PC-9 (cell line): Measurements from ENCODE around the gene HMMR. TPM values are rescaled to one million over a fixed set of nuclear protein-coding genes. Genes with fewer than 3 reads are reported as not detected.

Experiments
- BruUV-seq: library from RNA; stranded (reverse); fragments of 400-500 nt; replicated peaks from 2 replicates; lab custom pipeline; 2021; lab: Mats Ljungman, UMichigan
- CTCF ChIA-PET: fragments of 300-600 bp; sonication (Branson Sonifier 250); formaldehyde crosslinking; loops from one replicate; lab custom pipeline; 2022; ENCODE audit warnings: antibody characterized with exemption; lab: Charles Lee
- POLR2A ChIA-PET: fragments of 300-600 bp; sonication (Branson Sonifier 250); formaldehyde crosslinking; loops from one replicate; lab custom pipeline; 2022; ENCODE audit warnings: antibody characterized with exemption; ENCODE audit not compliant: unreplicated experiment; lab: Charles Lee
- DNase-seq, 2 experiments: peaks; one replicate each; pipeline versions ENCODE4 v3.0.0 to v3.0.0-alpha.2; 2015 to 2022; ENCODE audit warnings: mixed read lengths in 1 of 2
- H2AFZ ChIP-seq: fragments of 200-600 bp; sonication (generic); 2 replicates; pipeline ENCODE4 v1.8.1; 2017; ENCODE audit warnings: antibody characterized with exemption
- H3F3A ChIP-seq: fragments of 200-600 bp; sonication (generic); 2 replicates; pipeline ENCODE4 v1.8.1; 2017; ENCODE audit warnings: antibody characterized with exemption, mild to moderate bottlenecking, low read depth; ENCODE audit not compliant: insufficient read depth
- H3K27ac ChIP-seq: fragments of 200-600 bp; sonication (generic); 2 replicates; pipeline ENCODE4 v1.6.1; 2016; ENCODE audit warnings: mixed run types
- H3K27me3 ChIP-seq: fragments of 200-600 bp; sonication (generic); 2 replicates; pipeline ENCODE4 v1.6.1; 2016; ENCODE audit warnings: low read depth, mixed run types; ENCODE audit not compliant: insufficient read depth
- H3K36me3 ChIP-seq: fragments of 200-600 bp; sonication (generic); 2 replicates; pipeline ENCODE4 v1.6.1; 2016; ENCODE audit warnings: low read depth, mixed run types
- H3K4me1 ChIP-seq: fragments of 200-600 bp; sonication (generic); replicated peaks from 2 replicates; pipeline ENCODE4 v1.6.1; 2016; ENCODE audit warnings: mixed run types; ENCODE audit not compliant: insufficient read depth
- H3K4me2 ChIP-seq: fragments of 200-600 bp; sonication (generic); 2 replicates; pipeline ENCODE4 v1.6.1; 2017; ENCODE audit warnings: mixed run types
- H3K4me3 ChIP-seq: fragments of 200-600 bp; sonication (generic); 2 replicates; pipeline ENCODE4 v1.6.1; 2016; ENCODE audit warnings: mixed run types
- H3K79me2 ChIP-seq: fragments of 200-600 bp; sonication (generic); 2 replicates; pipeline ENCODE4 v1.6.1; 2017; ENCODE audit warnings: low read depth, mixed run types
- H3K9me2 ChIP-seq: fragments of 200-600 bp; sonication (generic); 2 replicates; pipeline ENCODE4 v1.8.1; 2017; ENCODE audit warnings: mild to moderate bottlenecking; ENCODE audit not compliant: insufficient read depth
- H3K9me3 ChIP-seq: fragments of 200-600 bp; sonication (generic); 2 replicates; pipeline ENCODE4 v1.8.1; 2016; ENCODE audit warnings: low read depth; ENCODE audit not compliant: insufficient read depth
- H4K20me1 ChIP-seq: fragments of 200-600 bp; sonication (generic); 2 replicates; pipeline ENCODE4 v1.8.1; 2017; ENCODE audit not compliant: insufficient read depth
- EZH2 ChIP-seq: fragments of 200-600 bp; sonication (generic); IDR thresholded peaks from 2 replicates; pipeline ENCODE4 v1.8.0; 2017; ENCODE audit warnings: antibody characterized with exemption, low read depth
- intact Hi-C: fragments of 100-400 bp; cut with micrococcal nuclease; formaldehyde crosslinking; loops from one replicate; pipeline ENCODE4 v1.10.0; 2022; ENCODE audit not compliant: unreplicated experiment
- total RNA-seq: library from RNA; stranded (reverse); gene quantifications from 2 replicates; pipeline ENCODE4 v1.2.3, GENCODE V29; 2021
- TF ChIP-seq, protein P1 (sequence below): fragments of 200-600 bp; sonication (generic); conservative IDR thresholded peaks from 2 replicates; pipeline ENCODE4 v1.6.1; 2017; ENCODE audit warnings: mixed run types, antibody characterized with exemption, mild to moderate bottlenecking, moderate library complexity

HMMR gene
- total RNA-seq, 1 experiment from 2014 or later: 94.5 TPM

DNA sequence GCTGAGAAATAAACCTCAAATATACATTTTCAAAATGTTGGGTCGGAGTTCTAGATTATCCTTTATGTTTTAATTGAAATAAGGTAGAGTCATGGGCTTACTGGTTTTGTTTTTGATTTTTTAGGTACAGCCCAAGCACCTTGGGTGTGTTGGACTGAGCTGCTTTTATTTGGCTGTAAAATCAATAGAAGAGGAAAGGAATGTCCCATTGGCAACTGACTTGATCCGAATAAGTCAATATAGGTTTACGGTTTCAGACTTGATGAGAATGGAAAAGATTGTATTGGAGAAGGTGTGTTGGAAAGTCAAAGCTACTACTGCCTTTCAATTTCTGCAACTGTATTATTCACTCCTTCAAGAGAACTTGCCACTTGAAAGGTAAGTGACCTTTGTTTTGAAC, 19.5 kb upstream of the HMMR start:
- H3K9me3 ChIP-seq: no peaks in the 10 kb centered on the region
- H3K4me2 ChIP-seq: no peak overlapping the region
- intact Hi-C loops: no loop called here
- no peaks in the 10 kb centered on the region for H3K27me3 ChIP-seq
- H3K36me3 ChIP-seq: peaks cover 51% of the 10 kb centered on the region
- no peak overlapping the region for H3K27ac ChIP-seq
- H3K79me2 ChIP-seq: peaks cover 35% of the 10 kb centered on the region
- peaks cover 28% of the 10 kb centered on the region for H3K4me1 ChIP-seq
- no peak overlapping the region for H3K4me3 ChIP-seq
- no peaks in the 10 kb centered on the region; the same call in 1 of the 2 replicates for H4K20me1 ChIP-seq
- H3F3A ChIP-seq: 0 out of 2 replicates have a peak, but pooled peaks cover 4% of the 10 kb centered on the region
- POLR2A ChIA-PET: interaction anchor here (0.6 kb wide), 2 partner anchors 13 to 206 kb away, joined by 3 to 5 read pairs; no protein-coding TSS in a partner anchor
- H2AFZ ChIP-seq: no peak overlapping the region
- BruUV-seq: no TSS peak
- H3K9me2 ChIP-seq: no peaks in the 10 kb centered on the region
- DNase-seq: no peak
- TF ChIP-seq, protein P1, sequence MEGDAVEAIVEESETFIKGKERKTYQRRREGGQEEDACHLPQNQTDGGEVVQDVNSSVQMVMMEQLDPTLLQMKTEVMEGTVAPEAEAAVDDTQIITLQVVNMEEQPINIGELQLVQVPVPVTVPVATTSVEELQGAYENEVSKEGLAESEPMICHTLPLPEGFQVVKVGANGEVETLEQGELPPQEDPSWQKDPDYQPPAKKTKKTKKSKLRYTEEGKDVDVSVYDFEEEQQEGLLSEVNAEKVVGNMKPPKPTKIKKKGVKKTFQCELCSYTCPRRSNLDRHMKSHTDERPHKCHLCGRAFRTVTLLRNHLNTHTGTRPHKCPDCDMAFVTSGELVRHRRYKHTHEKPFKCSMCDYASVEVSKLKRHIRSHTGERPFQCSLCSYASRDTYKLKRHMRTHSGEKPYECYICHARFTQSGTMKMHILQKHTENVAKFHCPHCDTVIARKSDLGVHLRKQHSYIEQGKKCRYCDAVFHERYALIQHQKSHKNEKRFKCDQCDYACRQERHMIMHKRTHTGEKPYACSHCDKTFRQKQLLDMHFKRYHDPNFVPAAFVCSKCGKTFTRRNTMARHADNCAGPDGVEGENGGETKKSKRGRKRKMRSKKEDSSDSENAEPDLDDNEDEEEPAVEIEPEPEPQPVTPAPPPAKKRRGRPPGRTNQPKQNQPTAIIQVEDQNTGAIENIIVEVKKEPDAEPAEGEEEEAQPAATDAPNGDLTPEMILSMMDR: no peak
- no peak for TF ChIP-seq EZH2
- CTCF ChIA-PET: no interaction called here

DNA sequence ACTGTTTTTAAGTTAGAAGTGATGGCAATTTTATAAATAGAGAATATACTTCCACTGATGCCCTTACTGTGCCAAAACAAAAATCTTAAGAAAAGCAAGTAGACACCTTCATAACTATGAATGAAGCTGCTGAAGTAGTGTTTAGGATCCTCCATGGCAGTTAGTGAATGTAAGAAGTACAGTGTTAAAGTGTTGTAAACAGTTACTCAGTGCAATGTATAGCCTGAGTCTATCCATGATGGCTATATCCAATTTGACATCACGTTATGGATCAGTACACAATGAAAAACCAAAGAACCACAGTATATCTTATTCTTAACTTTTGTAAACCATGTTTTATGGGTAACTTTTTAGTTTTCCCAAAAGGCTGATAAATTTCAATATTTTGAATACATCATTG, 15.9 kb upstream of the HMMR start:
- no peaks in the 10 kb centered on the region; the same call in 1 of the 2 replicates for H4K20me1 ChIP-seq
- TF ChIP-seq, protein P1: no peak
- no peak for TF ChIP-seq EZH2
- no peaks in the 10 kb centered on the region for H3K9me3 ChIP-seq
- H3K36me3 ChIP-seq: peaks cover 55% of the 10 kb centered on the region
- POLR2A ChIA-PET: no interaction called here
- H3K4me1 ChIP-seq: 0 out of 2 replicates have a peak, but pooled peaks cover 7% of the 10 kb centered on the region
- no peak overlapping the region for H3K4me3 ChIP-seq
- intact Hi-C loops: no loop called here
- CTCF ChIA-PET: no interaction called here
- no peaks in the 10 kb centered on the region for H3K9me2 ChIP-seq
- 0 out of 2 replicates have a peak, but pooled peaks cover 4% of the 10 kb centered on the region for H3F3A ChIP-seq
- peaks cover 15% of the 10 kb centered on the region for H3K79me2 ChIP-seq
- H3K27me3 ChIP-seq: no peaks in the 10 kb centered on the region
- no peak overlapping the region for H3K4me2 ChIP-seq
- H2AFZ ChIP-seq: no peak overlapping the region
- BruUV-seq: no TSS peak
- no peak overlapping the region for H3K27ac ChIP-seq
- no peak for DNase-seq

DNA sequence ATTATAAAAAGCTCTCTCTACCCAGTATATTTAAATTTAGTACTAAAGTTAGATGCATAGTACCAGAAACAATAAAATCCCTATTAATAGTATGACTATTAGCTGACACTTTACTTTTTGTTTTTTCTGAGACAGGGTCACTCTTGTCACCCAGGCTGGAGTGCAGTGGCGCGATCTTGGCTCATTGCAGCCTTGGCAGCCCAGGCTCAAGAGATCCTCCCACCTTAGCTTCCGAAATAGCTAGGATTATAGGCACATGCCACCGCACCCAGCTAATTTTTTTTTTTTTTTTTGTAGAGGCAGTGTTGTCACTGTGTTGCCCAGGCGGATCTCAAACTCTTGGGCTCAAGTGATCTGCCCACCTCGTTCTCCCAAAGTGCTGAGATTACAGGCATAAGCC, 15.1 kb upstream of the HMMR start:
- no peak overlapping the region for H3K4me2 ChIP-seq
- H3K79me2 ChIP-seq: peaks cover 7% of the 10 kb centered on the region
- ChIA-PET CTCF (no interaction called here), POLR2A (interaction anchor here (0.6 kb wide), 1 partner anchor 15 kb away, joined by 6 read pairs; the partner anchor contains the start of gene HMMR)
- no TSS peak for BruUV-seq
- H3K27me3 ChIP-seq: no peaks in the 10 kb centered on the region
- H3K36me3 ChIP-seq: peaks cover 54% of the 10 kb centered on the region
- TF ChIP-seq, protein P1: no peak
- TF ChIP-seq EZH2: no peak
- intact Hi-C loops: no loop called here
- 0 out of 2 replicates have a peak, but pooled peaks cover 4% of the 10 kb centered on the region for H3F3A ChIP-seq
- no peak for DNase-seq
- H3K9me2 ChIP-seq: no peaks in the 10 kb centered on the region
- no peaks in the 10 kb centered on the region for H3K9me3 ChIP-seq
- H3K27ac ChIP-seq: no peak overlapping the region
- H2AFZ ChIP-seq: no peak overlapping the region
- no peaks in the 10 kb centered on the region; the same call in 1 of the 2 replicates for H4K20me1 ChIP-seq
- H3K4me3 ChIP-seq: no peak overlapping the region
- H3K4me1 ChIP-seq: no peaks in the 10 kb centered on the region
